GM18951 (cell line): ENCODE results near the gene GRM7.

Source experiments
- POLR2A ChIP-seq: IDR thresholded peaks from 4 replicates; pipeline ENCODE4 v1.6.1; 2011; ENCODE audit warnings: mild to moderate bottlenecking; ENCODE audit not compliant: insufficient read length, insufficient read depth; ENCODE audit errors: extremely low read depth
- in situ Hi-C: fragments of 300-500 bp; cut with MboI; formaldehyde crosslinking; loops from one replicate; pipeline ENCODE4 v1.12.0; 2022; ENCODE audit warnings: low sequenced_read_pairs, mixed read lengths, inconsistent platforms; ENCODE audit not compliant: unreplicated experiment

The GRM7 gene

GRCh38 chr3:7282988-7283387, 422.1 kb downstream of the GRM7 start:
- no peak for TF ChIP-seq POLR2A
- in situ Hi-C loops: no loop called here

- in situ Hi-C loops: no loop called here
Observed at GRCh38 chr3:7285505-7285904, 424.6 kb downstream of the GRM7 start.

GRCh38 chr3:7288133-7288532, 427.2 kb downstream of the GRM7 start:
- in situ Hi-C loops: no loop called here
- no peak for TF ChIP-seq POLR2A

More at GRCh38 chr3:7285505-7285904, 424.6 kb downstream of the GRM7 start:
- no peak for TF ChIP-seq POLR2A

DNA sequence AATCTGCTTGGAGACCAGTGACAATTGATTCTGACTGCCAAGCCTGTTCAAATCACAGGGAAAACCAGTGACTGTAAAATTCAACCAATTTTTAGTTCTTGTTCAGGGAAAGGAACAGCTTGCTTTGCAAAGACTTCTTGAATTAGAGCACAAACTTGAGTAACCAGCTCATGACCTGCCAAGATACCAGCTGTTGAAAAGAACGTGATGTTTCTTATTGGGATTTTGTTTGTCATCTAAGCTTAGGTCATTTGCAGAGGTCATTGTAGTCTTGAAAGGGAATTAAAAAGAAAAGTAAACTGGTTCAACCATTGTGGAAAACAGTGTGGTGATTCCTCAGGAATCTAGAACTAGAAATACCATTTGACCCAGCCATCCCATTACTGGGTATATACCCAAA, 428.2 kb downstream of the GRM7 start:
- TF ChIP-seq POLR2A: no peak
- in situ Hi-C loops: no loop called here

GRCh38 chr3:7290077-7290825, 429.3 kb downstream of the GRM7 start:
- TF ChIP-seq POLR2A: no peak
- in situ Hi-C loops: no loop called here

GRCh38 chr3:7292362-7292761, 431.4 kb downstream of the GRM7 start:
- TF ChIP-seq POLR2A: no peak

GRCh38 chr3:7293286-7293685, 432.4 kb downstream of the GRM7 start:
- in situ Hi-C loops: no loop called here
- no peak for TF ChIP-seq POLR2A

More at GRCh38 chr3:7292362-7292761, 431.4 kb downstream of the GRM7 start:
- in situ Hi-C loops: no loop called here

DNA sequence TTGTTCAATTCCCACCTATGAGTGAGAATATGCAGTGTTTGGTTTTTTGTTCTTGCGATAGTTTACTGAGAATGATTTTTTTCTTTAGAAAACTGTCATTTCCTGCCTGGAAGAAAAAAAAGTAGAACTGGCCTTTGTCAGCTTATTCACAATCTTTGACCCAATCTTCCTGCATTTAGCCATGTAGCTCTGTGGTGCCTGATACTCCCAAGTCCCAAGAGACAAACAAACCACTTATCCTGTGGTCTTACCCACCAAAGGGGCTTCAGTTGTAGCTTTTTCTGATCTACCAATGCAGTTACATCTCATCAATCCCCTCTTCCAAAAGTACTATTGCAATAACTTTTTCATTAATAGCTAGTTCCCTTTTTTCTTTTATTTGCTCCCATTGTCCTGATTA, 444.6 kb downstream of the GRM7 start:
- no peak for TF ChIP-seq POLR2A
- in situ Hi-C loops: no loop called here

DNA sequence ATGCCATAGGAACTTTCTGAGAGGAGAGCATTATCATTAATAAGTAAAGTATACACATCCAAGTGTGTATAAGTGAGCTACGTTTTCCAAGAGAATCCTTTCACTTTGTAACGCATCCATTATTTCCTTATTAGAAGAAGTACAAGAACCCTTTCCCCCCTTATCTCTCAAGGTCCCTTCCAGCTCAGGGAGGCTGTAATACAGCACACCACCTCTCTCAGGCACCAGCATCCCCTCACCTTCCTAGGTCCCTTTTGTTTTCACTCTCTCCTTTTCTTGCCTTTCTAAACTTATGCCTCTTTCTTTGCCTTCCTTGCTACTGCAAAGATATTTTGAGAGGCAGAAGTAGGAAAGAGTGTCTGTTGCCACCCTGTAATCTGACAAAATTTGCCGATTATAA, 446.0 kb downstream of the GRM7 start:
- in situ Hi-C loops: no loop called here
- no peak for TF ChIP-seq POLR2A

DNA sequence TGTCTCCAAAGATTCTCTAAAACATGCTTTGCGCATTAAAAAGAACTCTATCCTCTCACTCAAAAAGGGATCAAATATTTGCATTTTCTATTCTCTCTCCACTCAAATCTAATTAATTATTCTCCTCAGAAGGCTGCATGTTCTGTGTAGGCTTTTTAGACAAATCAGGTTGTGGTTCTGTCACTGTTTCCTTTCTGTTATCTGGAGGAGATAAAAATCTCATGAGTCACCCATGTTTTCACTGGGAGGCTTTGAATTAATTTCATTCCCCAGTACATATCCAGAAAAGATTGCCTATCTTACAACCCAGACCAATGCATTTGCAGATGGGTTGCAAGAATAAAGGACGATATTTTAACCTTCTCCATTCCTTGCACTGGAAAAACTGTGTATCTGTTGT, 446.5 kb downstream of the GRM7 start:
- in situ Hi-C loops: no loop called here
- TF ChIP-seq POLR2A: no peak

- TF ChIP-seq POLR2A: no peak
- in situ Hi-C loops: no loop called here
Observed at GRCh38 chr3:7309641-7310102, 448.8 kb downstream of the GRM7 start.

- no peak for TF ChIP-seq POLR2A
- in situ Hi-C loops: no loop called here
Observed at GRCh38 chr3:7315037-7315436, 454.1 kb downstream of the GRM7 start.

GRCh38 chr3:7322957-7323669, 462.2 kb downstream of the GRM7 start:
- in situ Hi-C loops: no loop called here
- TF ChIP-seq POLR2A: no peak

- TF ChIP-seq POLR2A: no peak
- in situ Hi-C loops: no loop called here
Observed at GRCh38 chr3:7328339-7328738, 467.4 kb downstream of the GRM7 start.
